ENCODE results near the gene ST6GALNAC4.
A peak's percentile ranks its signal among the peaks of the same experiment; 100 is the strongest.

The ST6GALNAC4 gene

DNA sequence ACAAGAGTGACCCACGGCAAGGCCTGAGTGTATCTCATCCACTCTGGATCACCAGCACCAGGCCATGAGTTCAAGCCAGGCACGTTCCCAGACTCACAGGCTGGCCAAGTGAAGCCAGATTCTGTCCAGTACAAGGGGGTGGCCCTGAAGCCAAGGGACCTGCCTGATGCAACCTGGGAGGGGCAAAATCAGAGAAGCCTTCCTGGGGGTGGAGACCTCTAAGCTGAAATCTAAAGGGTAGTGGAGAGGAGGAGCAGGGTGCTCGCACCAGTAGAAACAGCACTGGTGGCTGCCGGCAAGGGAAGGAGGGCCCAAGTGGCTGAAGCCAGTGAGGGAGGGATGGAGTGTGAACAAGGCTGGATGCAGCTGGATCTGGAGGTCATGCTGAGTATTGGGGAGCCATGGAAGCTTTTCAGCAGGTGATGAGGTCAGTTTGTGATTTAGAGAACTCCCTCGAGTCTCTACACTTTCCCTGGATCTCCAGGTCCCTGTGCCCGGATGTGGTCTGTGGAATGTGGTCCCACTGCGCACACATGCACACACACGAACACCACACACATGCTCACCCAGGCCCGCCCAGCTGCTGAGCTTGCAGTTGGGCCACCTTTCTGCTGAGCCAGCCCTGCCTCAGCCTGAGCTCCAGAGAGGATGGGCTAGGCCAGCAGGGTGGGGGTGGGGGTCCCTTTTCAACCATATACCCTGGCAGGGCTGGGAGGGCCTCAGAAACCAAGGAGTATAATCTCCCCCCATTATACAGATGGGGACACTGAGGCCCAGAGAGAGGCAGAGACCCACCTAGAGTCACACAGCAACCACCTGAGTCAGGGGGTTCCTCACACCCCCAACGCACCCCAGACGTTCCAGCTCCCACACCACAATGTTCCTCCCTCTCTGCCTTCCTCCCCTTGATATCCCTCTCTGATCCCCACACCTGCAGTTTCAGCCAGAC lies 12.1 kb upstream of the ST6GALNAC4 start:
- DNase-seq: no peak

GRCh38 chr9:127927988-127928675 lies 11.3 kb upstream of the ST6GALNAC4 start:
- DNase-seq: no peak

DNA sequence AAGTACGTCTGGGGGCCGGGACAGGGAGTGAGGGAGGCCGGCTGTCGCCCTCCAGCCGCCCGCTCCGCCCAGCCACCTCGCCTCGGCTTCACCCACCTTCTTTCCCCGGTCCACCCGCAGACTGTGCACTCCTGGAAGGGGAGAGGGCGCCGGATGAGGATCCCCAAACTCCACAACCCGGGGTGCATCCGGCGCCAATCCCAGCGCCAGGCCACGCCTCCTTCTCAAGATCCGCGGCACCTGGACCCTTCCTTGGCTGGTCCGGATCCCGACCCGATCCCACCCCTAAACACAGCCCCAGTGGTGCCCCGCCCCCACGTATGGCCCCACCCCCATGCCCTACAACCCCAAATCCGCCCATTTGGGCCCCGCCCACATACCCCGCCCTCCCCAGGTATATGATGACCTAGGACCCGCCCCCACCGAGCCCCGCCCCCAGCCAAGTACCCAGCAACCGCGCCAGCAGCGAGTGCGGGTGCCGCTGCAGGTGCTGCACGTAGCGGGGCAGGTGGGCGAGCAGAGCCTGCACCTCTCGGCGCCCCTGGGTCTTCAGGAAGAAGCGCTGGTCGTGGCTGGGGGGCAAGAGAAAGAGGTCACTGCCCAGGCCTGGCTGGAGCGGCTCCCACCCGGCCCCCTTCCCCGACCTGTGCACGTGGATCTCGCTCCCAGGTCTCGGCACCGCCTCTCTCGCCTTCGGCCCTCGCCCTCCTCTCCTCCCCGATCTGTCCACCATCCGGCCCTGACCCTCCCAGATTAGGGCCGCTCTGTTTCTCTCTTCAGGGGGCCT lies 10.6 kb upstream of the ST6GALNAC4 start:
- peak; percentile 76 to 81 for DNase-seq

DNA sequence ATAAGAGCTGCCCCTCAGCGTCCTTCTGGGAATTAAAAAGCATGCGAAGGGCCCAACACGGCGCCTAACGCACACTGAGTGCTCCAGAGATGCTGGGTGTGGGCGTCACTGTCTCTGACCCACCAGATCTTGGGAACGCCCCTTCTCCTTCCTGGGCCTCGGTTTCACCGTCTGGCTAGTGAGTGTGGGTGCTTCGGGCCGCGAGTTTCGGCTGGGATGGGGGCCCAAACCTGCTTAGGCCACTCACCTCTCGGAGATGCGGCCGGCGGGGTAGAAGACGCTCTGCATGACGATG lies 10.0 kb upstream of the ST6GALNAC4 start:
- peak in 1 of 2 experiments; percentile 28 for DNase-seq

DNA sequence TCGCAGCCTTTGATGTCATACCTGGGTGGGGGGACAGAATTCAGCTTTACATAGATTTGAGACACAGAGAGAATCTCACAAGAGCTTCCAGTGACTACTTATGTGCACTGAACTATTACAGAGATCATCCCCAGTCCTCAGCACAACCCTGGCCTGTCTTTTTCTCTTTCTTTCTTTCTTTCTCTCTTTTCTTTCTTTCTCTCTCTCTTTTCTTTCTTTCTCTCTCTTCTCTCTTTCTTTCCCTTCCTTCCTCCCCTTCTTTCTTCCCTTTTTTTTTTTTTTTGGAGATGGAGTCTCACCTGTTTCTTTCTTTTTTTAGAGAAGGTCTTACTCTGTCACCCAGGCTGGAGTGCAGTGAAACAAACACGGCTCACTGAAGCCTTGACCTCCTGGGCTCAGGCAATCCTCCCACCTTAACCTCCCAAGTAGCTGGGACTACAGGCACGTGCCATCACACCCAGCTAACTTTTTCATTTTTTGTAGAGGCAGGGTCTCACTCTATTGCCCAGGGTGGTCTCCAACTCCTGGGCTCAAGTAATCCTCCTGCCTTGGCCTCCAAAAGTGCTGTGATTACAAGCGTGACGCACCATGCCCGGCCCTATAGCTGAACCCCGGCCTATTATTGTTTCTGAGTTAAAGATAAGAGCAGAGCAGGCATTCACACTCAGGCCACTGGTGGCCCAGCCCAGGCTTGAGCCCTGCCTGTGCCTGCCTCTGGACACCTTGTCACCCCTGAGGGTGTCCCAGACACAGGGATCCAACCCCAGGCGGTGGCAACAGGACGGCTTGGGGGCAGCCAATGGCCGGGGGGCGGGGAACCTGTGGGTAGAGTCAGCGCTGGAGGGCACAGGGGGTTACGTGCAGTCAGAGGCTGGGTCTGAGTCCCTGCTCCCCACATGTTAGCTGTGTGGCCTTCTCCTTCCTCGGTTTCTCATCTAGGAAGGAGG lies 9.4 kb upstream of the ST6GALNAC4 start:
- no peak for DNase-seq

- DNase-seq: no peak
Measured at GRCh38 chr9:127924736-127925444, 8.0 kb upstream of the ST6GALNAC4 start.

GRCh38 chr9:127923771-127924170 lies 6.9 kb upstream of the ST6GALNAC4 start:
- no peak for DNase-seq

DNA sequence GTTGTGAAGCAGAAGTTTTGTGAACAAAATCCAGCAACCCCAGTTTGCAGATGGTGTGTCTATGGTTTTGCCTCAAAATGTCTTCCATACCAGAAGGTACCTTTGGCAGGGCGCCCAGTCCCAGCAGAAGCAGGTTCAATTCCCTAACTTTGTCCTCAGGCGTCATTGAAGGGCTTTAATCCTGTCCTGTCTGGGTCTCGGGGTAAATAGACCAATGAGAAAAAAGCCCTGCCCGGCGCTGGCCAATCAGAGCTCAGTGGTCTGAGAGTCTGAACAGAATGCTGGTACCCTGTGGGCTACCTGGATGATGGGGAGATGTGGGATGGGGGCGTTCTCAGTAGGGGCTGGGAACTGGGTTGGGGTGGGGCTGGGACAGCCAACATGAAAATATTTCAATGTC lies 6.2 kb upstream of the ST6GALNAC4 start:
- DNase-seq: no peak

DNA sequence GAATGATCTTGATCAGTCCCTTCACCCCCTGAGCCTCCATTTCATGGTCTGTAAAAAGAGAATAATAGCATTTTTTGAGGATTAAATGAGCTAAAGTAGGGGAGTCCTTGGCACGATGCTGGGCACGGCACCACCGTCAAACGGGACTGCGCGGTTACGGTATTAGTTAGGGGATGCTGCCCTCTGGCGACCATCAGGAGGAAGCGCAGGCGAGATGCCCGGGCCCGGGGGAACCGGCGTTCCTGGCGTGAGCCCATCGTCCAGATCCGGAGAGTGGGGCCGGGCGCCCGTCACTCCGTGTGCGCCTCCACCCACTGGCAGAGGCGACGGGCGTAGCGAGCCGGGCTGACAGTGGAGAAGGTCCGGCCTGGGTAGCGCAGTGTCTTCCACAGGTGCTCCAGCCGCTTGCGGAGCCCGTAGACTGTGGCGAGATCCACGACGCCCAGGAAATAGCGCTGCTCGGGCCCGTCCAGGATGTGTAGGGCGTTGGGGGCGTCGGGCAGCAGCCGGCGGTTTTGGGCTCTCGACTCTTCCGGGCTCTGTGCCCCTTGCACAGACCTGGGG lies 4.8 kb upstream of the ST6GALNAC4 start:
- peak; percentile 83 to 88 for DNase-seq

DNA sequence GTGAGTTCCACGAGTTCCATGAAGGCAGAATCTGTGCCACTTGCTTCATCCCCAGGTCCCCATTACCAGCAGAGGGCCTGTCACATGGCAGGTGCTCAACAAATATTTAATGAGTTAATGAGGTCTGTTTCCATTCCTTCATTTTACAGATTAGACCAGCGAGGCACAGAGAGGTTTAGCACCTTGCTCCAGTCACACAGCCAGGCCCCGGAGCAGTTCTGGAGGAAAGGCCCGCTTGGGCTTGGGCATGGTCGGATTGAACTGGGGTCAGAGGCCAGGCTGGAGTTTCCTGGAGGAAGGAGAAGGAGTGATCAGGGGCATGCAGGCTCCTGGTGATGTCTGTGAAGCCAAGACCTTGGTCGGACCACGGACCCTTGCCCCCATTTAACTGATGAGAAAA lies 4.0 kb upstream of the ST6GALNAC4 start:
- DNase-seq: no peak

- peak; percentile 59 to 74 for DNase-seq
Measured at GRCh38 chr9:127919253-127919815, 2.5 kb upstream of the ST6GALNAC4 start.

- DNase-seq: peak in 1 of 2 experiments; percentile 38
Measured at GRCh38 chr9:127918183-127919107, 1.6 kb upstream of the ST6GALNAC4 start.

DNA sequence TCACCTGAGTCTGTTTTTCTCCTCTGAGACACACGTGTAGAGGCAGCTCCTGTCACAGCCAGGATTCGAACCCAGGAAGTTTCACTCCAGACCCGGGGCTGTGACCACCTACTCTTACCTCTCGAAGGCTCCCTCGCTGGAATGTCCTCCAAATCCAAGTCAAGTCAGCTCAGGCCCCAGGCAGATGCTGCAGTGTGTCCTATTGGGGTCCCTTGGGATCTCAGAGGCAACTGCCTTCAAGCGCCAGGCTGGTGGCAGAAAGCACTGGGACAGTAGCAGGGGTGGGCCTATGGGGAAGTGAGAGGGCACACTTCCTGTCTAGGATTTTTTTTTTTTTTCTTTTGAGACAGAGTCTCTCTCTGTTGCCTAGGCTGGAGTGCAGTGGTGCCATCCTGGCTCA lies 762 bp upstream of the ST6GALNAC4 start:
- DNase-seq: no peak

- DNase-seq: no peak
Measured at GRCh38 chr9:127915801-127916719, 781 bp downstream of the ST6GALNAC4 start.

DNA sequence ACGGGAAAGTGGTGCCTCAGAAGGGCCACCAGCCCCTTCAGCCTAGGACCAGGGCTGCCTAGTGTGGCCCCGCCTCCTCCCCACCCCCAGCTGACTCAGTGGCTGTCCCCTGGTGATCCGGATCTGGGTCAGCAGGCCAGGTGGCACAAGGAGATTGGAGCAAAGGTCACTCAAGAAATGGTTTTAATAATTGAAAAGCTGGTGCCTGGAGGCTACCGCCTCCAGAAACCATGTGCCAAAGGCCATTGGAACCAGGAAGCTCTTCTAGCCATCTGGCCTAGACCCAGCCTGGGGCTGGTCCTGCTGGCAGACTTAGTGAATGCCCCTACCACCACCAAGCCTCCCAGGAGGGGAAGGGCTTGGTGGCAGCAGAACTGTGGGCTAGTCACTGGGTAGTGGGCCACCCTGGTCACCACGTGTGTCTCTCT lies 1.5 kb downstream of the ST6GALNAC4 start:
- DNase-seq: no peak

DNA sequence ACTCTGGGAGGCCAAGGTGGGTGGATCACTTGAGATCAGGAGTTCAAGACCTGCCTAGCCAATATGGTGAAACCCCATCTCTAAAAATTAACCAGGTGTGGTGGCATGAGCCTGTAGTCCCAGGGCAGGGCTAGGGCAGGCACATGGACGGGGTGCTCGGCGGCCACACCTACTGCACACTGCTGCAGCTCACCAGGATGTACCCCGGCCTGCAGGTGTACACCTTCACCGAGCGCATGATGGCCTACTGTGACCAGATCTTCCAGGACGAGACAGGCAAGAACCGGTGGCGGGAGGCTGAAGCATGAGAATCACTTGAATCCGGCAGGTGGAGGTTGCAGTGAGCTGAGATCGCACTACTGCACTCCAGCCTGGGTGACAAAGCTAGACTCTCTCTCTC lies 3.2 kb downstream of the ST6GALNAC4 start:
- DNase-seq: no peak

DNA sequence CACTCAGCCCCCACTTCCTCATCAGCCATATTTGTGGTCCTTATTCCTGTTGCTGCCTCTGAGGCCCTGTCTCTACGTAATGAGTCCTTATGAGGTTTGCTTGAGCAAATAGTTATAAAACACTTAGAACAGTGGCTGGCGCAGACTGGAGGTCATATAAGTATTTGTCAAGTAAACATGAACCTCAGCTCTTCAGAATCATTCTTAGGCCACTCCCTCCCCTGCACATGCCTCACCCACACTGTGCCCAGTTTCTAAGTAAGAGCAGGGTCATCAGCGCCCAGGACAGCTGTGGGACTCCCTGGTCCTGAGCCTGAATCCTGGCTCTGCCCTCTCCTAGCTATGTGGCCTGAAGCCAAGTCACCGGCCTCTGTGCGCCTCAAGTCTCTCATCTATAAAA lies 4.0 kb downstream of the ST6GALNAC4 start:
- DNase-seq: no peak

DNA sequence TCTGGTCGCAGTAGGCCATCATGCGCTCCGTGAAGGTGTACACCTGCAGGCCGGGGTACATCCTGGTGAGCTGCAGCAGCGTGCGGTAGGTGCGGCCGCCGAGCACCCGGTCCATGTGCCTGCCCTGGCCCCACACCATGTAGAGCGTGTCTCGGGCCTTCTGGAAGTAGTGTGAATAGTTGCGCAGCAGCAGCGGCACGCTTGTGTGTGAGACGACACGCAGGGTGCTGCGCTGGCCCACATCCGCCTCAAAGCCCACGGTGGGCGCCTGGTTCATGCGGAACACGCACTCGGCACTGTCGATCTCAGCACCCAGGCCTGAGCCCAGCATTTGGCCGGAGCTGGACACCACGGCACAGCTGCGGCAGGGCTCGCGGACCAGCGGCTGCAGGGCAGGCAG lies 4.5 kb downstream of the ST6GALNAC4 start:
- no peak for DNase-seq

All from activated CD4-positive, alpha-beta T cell treated with anti-CD3 and anti-CD28 coated beads, Interleukin-2, amount 50 U/mL, for 48 hours (primary cell).